ENCODE results near the gene PWWP2B.
"Not testable (repeated sequence)": the region's sequence is repeated elsewhere in the genome, so short reads cannot be mapped to it uniquely, and the experiment has no call there.

The PWWP2B gene

GRCh38 chr10:132433671-132434340 is 36.8 kb downstream of the PWWP2B start:
- DNase-seq (ENCODE audit: low read depth in 2 of 2): no peak

- DNase-seq (ENCODE audit: low read depth in 2 of 2): peak in 1 of 2 donors; percentile 47
Measured at GRCh38 chr10:132434405-132435005, 37.5 kb downstream of the PWWP2B start.

- DNase-seq (ENCODE audit: low read depth in 2 of 2): not testable (repeated sequence)
Measured at GRCh38 chr10:132435320-132435719, 38.3 kb downstream of the PWWP2B start.

- not testable (repeated sequence) for DNase-seq (ENCODE audit: low read depth in 2 of 2)
Measured at GRCh38 chr10:132436096-132436495, 39.1 kb downstream of the PWWP2B start.

GRCh38 chr10:132436861-132437410 is 39.9 kb downstream of the PWWP2B start:
- DNase-seq (ENCODE audit: low read depth in 2 of 2): no peak

- DNase-seq (ENCODE audit: low read depth in 2 of 2): no peak
Measured at GRCh38 chr10:132437541-132437950, 40.5 kb downstream of the PWWP2B start.

- DNase-seq (ENCODE audit: low read depth in 2 of 2): no peak
Measured at GRCh38 chr10:132438091-132439024, 41.4 kb downstream of the PWWP2B start.

GRCh38 chr10:132439025-132439388 is 42.0 kb downstream of the PWWP2B start:
- DNase-seq (ENCODE audit: low read depth in 2 of 2): no peak

GRCh38 chr10:132439424-132440163 is 42.6 kb downstream of the PWWP2B start:
- no peak for DNase-seq (ENCODE audit: low read depth in 2 of 2)

GRCh38 chr10:132440791-132441565 is 44.0 kb downstream of the PWWP2B start:
- DNase-seq (ENCODE audit: low read depth in 2 of 2): no peak

- DNase-seq (ENCODE audit: low read depth in 2 of 2): no peak
Measured at GRCh38 chr10:132441818-132442524, 45.0 kb downstream of the PWWP2B start.

- no peak for DNase-seq (ENCODE audit: low read depth in 2 of 2)
Measured at GRCh38 chr10:132442636-132443035, 45.6 kb downstream of the PWWP2B start.

- peak; percentile 49 to 75 for DNase-seq (ENCODE audit: low read depth in 2 of 2)
Measured at GRCh38 chr10:132443605-132443982, 46.6 kb downstream of the PWWP2B start.

GRCh38 chr10:132443983-132444876 is 47.2 kb downstream of the PWWP2B start:
- no peak for DNase-seq (ENCODE audit: low read depth in 2 of 2)

GRCh38 chr10:132444877-132445351 is 47.9 kb downstream of the PWWP2B start:
- DNase-seq (ENCODE audit: low read depth in 2 of 2): no peak

GRCh38 chr10:132445516-132446194 is 48.7 kb downstream of the PWWP2B start:
- DNase-seq (ENCODE audit: low read depth in 2 of 2): no peak

GRCh38 chr10:132446195-132446581 is 49.2 kb downstream of the PWWP2B start:
- DNase-seq (ENCODE audit: low read depth in 2 of 2): no peak
